DND-41 (cell line): Measurements from ENCODE around the gene MKRN3.

Experiments
- CTCF ChIP-seq: IDR thresholded peaks from 2 replicates; pipeline ENCODE4 v1.5.1; 2012; ENCODE audit warnings: borderline replicate concordance, low read length, moderate library complexity, mild to moderate bottlenecking; ENCODE audit not compliant: poor library complexity, severe bottlenecking; ENCODE audit errors: extremely low read depth
- EZH2 ChIP-seq: IDR thresholded peaks from 3 replicates; pipeline ENCODE4 v1.6.1; 2012; ENCODE audit warnings: borderline replicate concordance, low read depth, mild to moderate bottlenecking, moderate library complexity, low read length, inconsistent platforms; ENCODE audit not compliant: severe bottlenecking

GRCh38 chr15:23572844-23573243, 7.4 kb downstream of the MKRN3 start:
- TF ChIP-seq CTCF = no peak
- TF ChIP-seq EZH2 = no peak
